Activated B cell treated with CpG ODN at 0.5 μM for 24 hours (primary cell): ENCODE measurements around the gene NAP1L4. TPM values are rescaled to one million over a fixed set of nuclear protein-coding genes. Genes with fewer than 3 reads are reported as not detected.
A peak's percentile ranks its signal among the peaks of the same experiment; 100 is the strongest.

Source experiments
- ATAC-seq: fragments of 200-7000 bp; cut with Tn5 transposase; one replicate; pipeline ENCODE4 v1.10.0; 2021; ENCODE audit warnings: low read depth, mild to moderate bottlenecking, moderate library complexity
- CTCF ChIA-PET: fragments of 350-600 bp; sonication (Branson Sonifier 250); formaldehyde crosslinking; loops from one replicate; lab custom pipeline; 2021; ENCODE audit warnings: antibody characterized with exemption; lab: Charles Lee
- POLR2A ChIA-PET: fragments of 350-600 bp; sonication (Branson Sonifier 250); formaldehyde crosslinking; loops from one replicate; lab custom pipeline; 2021; ENCODE audit warnings: antibody characterized with exemption; lab: Charles Lee
- DNase-seq: peaks from one replicate; pipeline ENCODE4 v3.0.0; 2022
- H3K27ac Mint-ChIP-seq: one replicate; pipeline ENCODE4 v1.8.0; 2020; ENCODE audit warnings: mixed read lengths
- H3K27me3 Mint-ChIP-seq: one replicate; pipeline ENCODE4 v1.8.0; 2021; ENCODE audit warnings: mixed read lengths
- H3K36me3 Mint-ChIP-seq: one replicate; pipeline ENCODE4 v1.8.0; 2021; ENCODE audit warnings: low read depth, mixed read lengths
- H3K4me1 Mint-ChIP-seq: one replicate; pipeline ENCODE4 v1.8.0; 2021; ENCODE audit warnings: mixed read lengths
- H3K4me3 Mint-ChIP-seq: one replicate; pipeline ENCODE4 v1.8.0; 2020; ENCODE audit warnings: mild to moderate bottlenecking, mixed read lengths
- H3K9me3 Mint-ChIP-seq: one replicate; pipeline ENCODE4 v1.8.0; 2020; ENCODE audit warnings: mixed read lengths
- intact Hi-C: fragments of 100-400 bp; cut with micrococcal nuclease; formaldehyde crosslinking; loops from one replicate; pipeline ENCODE4 v1.15.1; 2024
- total RNA-seq: library from RNA; stranded (reverse); gene quantifications from 2 replicates; pipeline ENCODE4 v1.2.3, GENCODE V29; 2022
- TF ChIP-seq, protein P1 (sequence below): fragments of 200-600 bp; IDR thresholded peaks from one replicate; pipeline ENCODE4 v1.8.0; 2022; ENCODE audit warnings: antibody characterized with exemption, mild to moderate bottlenecking

Gene NAP1L4
- total RNA-seq, 1 donor from 2014 or later: 115 TPM

DNA sequence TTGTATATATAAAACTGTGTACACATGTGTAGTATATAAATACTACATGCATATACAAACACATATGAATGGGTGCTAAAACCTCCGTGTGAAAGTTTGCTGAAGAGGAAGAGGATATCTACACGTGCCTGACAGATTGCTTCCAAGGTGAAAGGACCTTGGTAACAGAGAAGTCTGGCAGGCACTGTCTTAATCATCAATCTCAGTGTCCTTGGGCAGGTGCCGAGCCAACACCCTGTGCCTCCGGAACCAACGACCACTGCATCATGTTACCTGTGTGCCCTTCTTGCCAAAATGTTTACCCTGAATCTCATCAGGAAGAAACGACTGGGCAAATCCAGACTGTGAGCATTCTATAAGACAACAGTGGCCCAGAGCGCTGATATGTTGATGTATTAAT, 15.0 kb downstream of the NAP1L4 start:
- TF ChIP-seq, protein P1, sequence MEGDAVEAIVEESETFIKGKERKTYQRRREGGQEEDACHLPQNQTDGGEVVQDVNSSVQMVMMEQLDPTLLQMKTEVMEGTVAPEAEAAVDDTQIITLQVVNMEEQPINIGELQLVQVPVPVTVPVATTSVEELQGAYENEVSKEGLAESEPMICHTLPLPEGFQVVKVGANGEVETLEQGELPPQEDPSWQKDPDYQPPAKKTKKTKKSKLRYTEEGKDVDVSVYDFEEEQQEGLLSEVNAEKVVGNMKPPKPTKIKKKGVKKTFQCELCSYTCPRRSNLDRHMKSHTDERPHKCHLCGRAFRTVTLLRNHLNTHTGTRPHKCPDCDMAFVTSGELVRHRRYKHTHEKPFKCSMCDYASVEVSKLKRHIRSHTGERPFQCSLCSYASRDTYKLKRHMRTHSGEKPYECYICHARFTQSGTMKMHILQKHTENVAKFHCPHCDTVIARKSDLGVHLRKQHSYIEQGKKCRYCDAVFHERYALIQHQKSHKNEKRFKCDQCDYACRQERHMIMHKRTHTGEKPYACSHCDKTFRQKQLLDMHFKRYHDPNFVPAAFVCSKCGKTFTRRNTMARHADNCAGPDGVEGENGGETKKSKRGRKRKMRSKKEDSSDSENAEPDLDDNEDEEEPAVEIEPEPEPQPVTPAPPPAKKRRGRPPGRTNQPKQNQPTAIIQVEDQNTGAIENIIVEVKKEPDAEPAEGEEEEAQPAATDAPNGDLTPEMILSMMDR: no peak
- H3K27ac Mint-ChIP-seq: no peak overlapping the region
- ATAC-seq: no peak
- H3K9me3 Mint-ChIP-seq: no peaks in the 10 kb centered on the region
- intact Hi-C loops: no loop called here
- POLR2A ChIA-PET: no interaction called here
- H3K4me3 Mint-ChIP-seq: no peak overlapping the region
- H3K36me3 Mint-ChIP-seq: peaks cover 72% of the 10 kb centered on the region
- H3K4me1 Mint-ChIP-seq: peaks cover 7% of the 10 kb centered on the region
- CTCF ChIA-PET: interaction anchor here (3.3 kb wide), 1 partner anchor 113 kb away, joined by 49 read pairs; no protein-coding TSS in a partner anchor
- DNase-seq: no peak
- no peaks in the 10 kb centered on the region for H3K27me3 Mint-ChIP-seq

DNA sequence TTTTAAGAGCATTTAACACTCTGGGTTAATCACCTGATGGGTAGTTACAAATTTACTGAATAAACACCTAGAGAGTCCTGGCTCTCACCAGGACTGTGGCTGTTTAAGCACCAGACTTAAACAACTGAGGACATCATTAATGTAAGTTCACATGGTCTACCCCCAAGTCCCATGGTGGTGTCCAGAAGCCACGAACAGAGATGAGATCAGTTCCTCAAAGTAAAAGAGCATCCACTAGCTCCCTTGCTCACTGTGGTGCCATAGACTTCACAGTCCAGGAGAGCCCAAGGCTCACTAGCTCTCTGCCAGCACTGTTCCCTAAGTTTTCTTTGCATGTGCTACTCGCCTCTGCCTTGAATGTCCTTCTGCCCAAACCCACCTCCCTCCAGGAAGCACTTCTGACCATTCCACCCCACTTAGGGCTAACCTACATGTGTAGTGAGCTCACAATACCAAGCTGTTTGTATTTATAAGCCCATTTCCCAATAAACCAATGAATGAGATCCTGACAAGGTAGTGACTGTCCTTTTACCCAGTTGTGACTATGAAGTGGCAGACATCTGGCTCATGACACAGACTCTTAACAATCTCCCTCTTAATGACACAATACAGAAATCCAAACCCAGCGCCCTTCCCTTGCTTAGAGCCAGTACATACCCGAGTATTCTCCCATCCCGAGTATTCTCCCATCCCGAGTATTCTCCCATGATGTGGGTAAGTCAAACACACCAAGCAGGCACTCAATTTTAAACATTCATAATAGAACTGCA, 15.7 kb downstream of the NAP1L4 start:
- Mint-ChIP-seq H3K4me3 (no peak overlapping the region), H3K36me3 (peaks cover 72% of the 10 kb centered on the region), H3K4me1 (peaks cover 2% of the 10 kb centered on the region), H3K27ac (no peak overlapping the region), H3K27me3 (no peaks in the 10 kb centered on the region), H3K9me3 (no peaks in the 10 kb centered on the region)
- ChIA-PET CTCF (interaction anchor here (1.1 to 3.3 kb wide), 3 partner anchors 10 to 117 kb away, joined by 3 to 49 read pairs (median 3); no protein-coding TSS in a partner anchor), POLR2A (interaction anchor here (1.9 kb wide), 1 partner anchor 12 kb away, joined by 5 read pairs; no protein-coding TSS in a partner anchor)
- DNase-seq (no peak), ATAC-seq (no peak)
- TF ChIP-seq, protein P1: no peak
- intact Hi-C loops: loop anchor here (1.0 kb wide), 1 partner anchor 45 kb away; no protein-coding TSS in a partner anchor

DNA sequence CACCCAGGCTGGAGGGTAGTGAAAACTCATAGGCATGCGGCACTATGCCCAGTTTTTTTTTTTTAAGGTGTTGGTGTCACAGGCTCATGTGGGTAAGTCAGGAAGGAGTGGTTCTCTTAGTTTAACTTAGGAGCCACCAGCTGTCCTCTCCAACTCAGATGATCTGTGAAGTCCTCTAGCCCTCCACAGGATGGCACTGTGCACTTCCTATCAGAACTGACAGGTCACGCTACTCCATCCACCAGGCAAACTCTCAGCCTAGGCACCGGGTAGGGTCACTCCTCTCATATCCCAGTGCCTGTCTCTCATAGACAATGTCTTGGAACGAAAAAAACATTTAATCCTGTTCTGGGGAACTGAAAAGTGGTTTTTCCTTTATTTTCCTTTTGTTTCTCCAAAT, 16.5 kb downstream of the NAP1L4 start:
- DNase-seq: no peak
- ChIA-PET CTCF (interaction anchor here (0.6 to 3.3 kb wide), 4 partner anchors 11 to 118 kb away, joined by 3 to 49 read pairs (median 3); no protein-coding TSS in a partner anchor), POLR2A (interaction anchor here (1.1 to 1.9 kb wide), 2 partner anchors 13 to 116 kb away, joined by 3 to 5 read pairs; no protein-coding TSS in a partner anchor)
- TF ChIP-seq, protein P1: no peak
- peak; percentile 52 for ATAC-seq
- Mint-ChIP-seq H3K4me1 (peaks cover 2% of the 10 kb centered on the region), H3K9me3 (no peaks in the 10 kb centered on the region), H3K27ac (no peak overlapping the region), H3K4me3 (no peak overlapping the region), H3K36me3 (peaks cover 80% of the 10 kb centered on the region), H3K27me3 (no peaks in the 10 kb centered on the region)
- intact Hi-C loops: loop anchor here (1.0 kb wide), 1 partner anchor 116 kb away; no protein-coding TSS in a partner anchor

DNA sequence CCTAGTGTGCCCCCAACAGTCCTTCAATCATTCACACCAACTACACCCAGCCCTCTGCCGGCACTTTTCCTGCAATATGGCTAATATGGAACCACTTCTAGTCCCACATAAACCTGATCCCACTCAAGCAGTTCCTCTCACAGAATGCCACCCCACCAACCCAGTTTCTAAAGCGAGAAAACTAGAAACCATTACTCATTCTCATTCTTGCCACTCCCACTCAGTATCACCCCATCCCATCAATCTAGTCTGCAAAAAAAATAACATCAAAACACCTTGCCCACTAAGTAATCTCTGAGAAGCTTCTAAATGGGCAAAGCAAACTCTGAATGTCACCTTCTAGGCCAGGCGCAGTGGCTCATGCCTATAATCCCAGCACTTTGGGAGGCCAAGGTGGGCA, 17.9 kb downstream of the NAP1L4 start:
- POLR2A ChIA-PET: no interaction called here
- CTCF ChIA-PET: interaction anchor here (3.3 kb wide), 1 partner anchor 116 kb away, joined by 49 read pairs; no protein-coding TSS in a partner anchor
- Mint-ChIP-seq H3K4me1 (peaks cover 2% of the 10 kb centered on the region), H3K9me3 (no peaks in the 10 kb centered on the region), H3K36me3 (peaks cover 92% of the 10 kb centered on the region), H3K27me3 (no peaks in the 10 kb centered on the region), H3K4me3 (no peak overlapping the region), H3K27ac (no peak overlapping the region)
- TF ChIP-seq, protein P1: no peak
- ATAC-seq (no peak), DNase-seq (no peak)
- intact Hi-C loops: no loop called here

DNA sequence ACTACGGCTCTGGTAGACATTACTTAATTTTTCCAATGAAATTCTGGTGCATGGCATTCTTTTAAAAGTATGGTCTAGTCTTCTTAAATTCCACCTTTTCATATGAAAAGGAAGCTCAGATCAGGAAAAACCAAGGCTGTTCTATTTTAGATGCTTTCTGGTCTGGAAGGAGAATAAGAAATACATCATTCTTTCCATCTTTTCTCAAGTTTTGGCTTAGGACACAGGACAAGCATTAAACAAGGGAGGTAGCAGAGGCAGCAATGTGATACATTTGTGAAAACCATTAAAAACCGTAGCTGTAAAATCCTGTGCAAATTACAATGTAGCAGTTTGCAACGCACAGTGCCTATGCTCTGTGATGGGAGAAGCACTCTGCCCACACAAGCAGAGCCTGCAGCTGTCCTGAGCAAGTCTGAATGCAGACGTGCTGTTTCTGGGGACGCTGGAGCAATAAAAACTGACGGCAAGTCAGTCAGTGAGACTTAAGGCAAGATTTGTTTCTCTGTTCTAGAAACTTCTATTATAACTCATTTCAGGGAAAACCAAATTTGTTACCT, 23.7 kb downstream of the NAP1L4 start:
- ATAC-seq (no peak), DNase-seq (no peak)
- Mint-ChIP-seq H3K4me3 (no peak overlapping the region), H3K36me3 (peaks cover 97% of the 10 kb centered on the region), H3K27ac (no peak overlapping the region), H3K4me1 (no peaks in the 10 kb centered on the region), H3K27me3 (no peaks in the 10 kb centered on the region), H3K9me3 (no peaks in the 10 kb centered on the region)
- POLR2A ChIA-PET: interaction anchor here (0.6 kb wide), 1 partner anchor 13 kb away, joined by 6 read pairs; no protein-coding TSS in a partner anchor
- CTCF ChIA-PET: no interaction called here
- intact Hi-C loops: no loop called here
- TF ChIP-seq, protein P1: no peak
